HEK293 (cell line): ENCODE measurements around the gene PTGES2.

Source experiments
- CTCF ChIA-PET: fragments of 350-600 bp; formaldehyde crosslinking; extraction: SDS; loops from one replicate; lab custom pipeline; 2021; ENCODE audit warnings: antibody characterized with exemption; lab: Yijun Ruan, JAX
- POLR2A ChIA-PET: fragments of 300-600 bp; formaldehyde crosslinking; extraction: SDS; loops from one replicate; lab custom pipeline; 2020; ENCODE audit warnings: antibody characterized with exemption, inconsistent platforms; lab: Yijun Ruan, JAX
- H3K27ac ChIP-seq: fragments of 200-500 bp; sonication (Bioruptor generic); 2 replicates; pipeline ENCODE4 v1.5.1; 2014; ENCODE audit warnings: low read depth, low read length, control low read depth, inconsistent platforms; ENCODE audit errors: extremely low read depth
- H3K36me3 ChIP-seq, 2 experiments: fragments of 200-500 bp in 1 of 2; sonication (Bioruptor generic) in 1 of 2; 1 replicate in 1 of 2; 2 replicates in 1 of 2; pipeline ENCODE4 v1.5.1; 2014 to 2017; ENCODE audit warnings: inconsistent platforms in 2 of 2, low read length in 2 of 2; ENCODE audit not compliant: control insufficient read depth in 2 of 2, insufficient read depth in 1 of 2
- H3K4me1 ChIP-seq: fragments of 200-500 bp; sonication (Bioruptor generic); 2 replicates; pipeline ENCODE4 v1.5.1; 2014; ENCODE audit warnings: mild to moderate bottlenecking, low read length, inconsistent platforms; ENCODE audit not compliant: control insufficient read depth, insufficient read depth
- H3K4me3 ChIP-seq: 2 replicates; pipeline ENCODE4 v1.5.1; 2011; ENCODE audit warnings: low read depth, mild to moderate bottlenecking, control low read depth, low read length, moderate library complexity
- H3K9me3 ChIP-seq: fragments of 200-500 bp; sonication (Bioruptor generic); 2 replicates; pipeline ENCODE4 v1.5.1; 2014; ENCODE audit warnings: low read depth, low read length, inconsistent platforms; ENCODE audit not compliant: control insufficient read depth, insufficient read depth
- GLIS1 ChIP-seq: fragments of 450-650 bp; formaldehyde crosslinking; IDR thresholded peaks from 2 replicates; pipeline ENCODE4 v1.5.1; 2016; ENCODE audit warnings: missing biosample characterization, missing genetic modification characterization
- IKZF3 ChIP-seq: fragments of 450-650 bp; IDR thresholded peaks from 2 replicates; pipeline ENCODE4 v1.5.0; 2018; ENCODE audit warnings: missing biosample characterization, mild to moderate bottlenecking, missing genetic modification characterization, moderate library complexity
- INSM2 ChIP-seq: fragments of 450-650 bp; formaldehyde crosslinking; IDR thresholded peaks from 2 replicates; pipeline ENCODE4 v1.5.1; 2016; ENCODE audit warnings: missing biosample characterization, missing genetic modification characterization
- ZBTB44 ChIP-seq: fragments of 450-650 bp; IDR thresholded peaks from 2 replicates; pipeline ENCODE4 v1.5.1; 2018; ENCODE audit warnings: missing biosample characterization, mild to moderate bottlenecking, missing genetic modification characterization
- ZNF138 ChIP-seq: fragments of 450-650 bp; formaldehyde crosslinking; IDR thresholded peaks from 2 replicates; pipeline ENCODE4 v1.5.1; 2016; ENCODE audit warnings: missing biosample characterization, missing genetic modification characterization, borderline replicate concordance
- ZNF146 ChIP-seq: fragments of 450-650 bp; formaldehyde crosslinking; IDR thresholded peaks from 2 replicates; pipeline ENCODE4 v1.5.1; 2016; ENCODE audit warnings: missing biosample characterization, missing genetic modification characterization
- ZNF148 ChIP-seq: fragments of 450-650 bp; formaldehyde crosslinking; IDR thresholded peaks from 2 replicates; pipeline ENCODE4 v1.5.0; 2017; ENCODE audit warnings: missing biosample characterization, missing genetic modification characterization, borderline replicate concordance
- ZNF155 ChIP-seq: fragments of 450-650 bp; formaldehyde crosslinking; IDR thresholded peaks from 2 replicates; pipeline ENCODE4 v1.5.1; 2016; ENCODE audit warnings: missing biosample characterization, missing genetic modification characterization
- ZNF23 ChIP-seq: fragments of 450-650 bp; formaldehyde crosslinking; IDR thresholded peaks from 2 replicates; pipeline ENCODE4 v1.5.1; 2016; ENCODE audit warnings: missing biosample characterization, missing genetic modification characterization, borderline replicate concordance
- ZNF248 ChIP-seq: fragments of 450-650 bp; formaldehyde crosslinking; IDR thresholded peaks from 2 replicates; pipeline ENCODE4 v1.5.1; 2017; ENCODE audit warnings: missing biosample characterization, missing genetic modification characterization
- ZNF341 ChIP-seq: fragments of 450-650 bp; formaldehyde crosslinking; IDR thresholded peaks from 2 replicates; pipeline ENCODE4; 2016; ENCODE audit warnings: low read depth, missing biosample characterization, missing genetic modification characterization
- ZNF398 ChIP-seq: fragments of 450-650 bp; formaldehyde crosslinking; IDR thresholded peaks from 2 replicates; pipeline ENCODE4 v1.5.1; 2017; ENCODE audit warnings: missing biosample characterization, missing genetic modification characterization
- ZNF423 ChIP-seq: fragments of 450-650 bp; formaldehyde crosslinking; IDR thresholded peaks from 2 replicates; pipeline ENCODE4 v1.5.1; 2016; ENCODE audit warnings: missing biosample characterization, missing genetic modification characterization
- ZNF48 ChIP-seq: fragments of 450-650 bp; formaldehyde crosslinking; IDR thresholded peaks from 2 replicates; pipeline ENCODE4 v1.5.1; 2016; ENCODE audit warnings: missing biosample characterization, missing genetic modification characterization
- ZNF501 ChIP-seq: fragments of 450-650 bp; formaldehyde crosslinking; IDR thresholded peaks from 2 replicates; pipeline ENCODE4 v1.5.1; 2016; ENCODE audit warnings: missing biosample characterization, missing genetic modification characterization
- ZNF544 ChIP-seq: fragments of 450-650 bp; formaldehyde crosslinking; IDR thresholded peaks from 2 replicates; pipeline ENCODE4 v1.5.0; 2017; ENCODE audit warnings: missing biosample characterization, missing genetic modification characterization
- ZNF561 ChIP-seq: fragments of 450-650 bp; IDR thresholded peaks from 2 replicates; pipeline ENCODE4 v1.5.1; 2018; ENCODE audit warnings: missing biosample characterization, missing genetic modification characterization, borderline replicate concordance
- ZNF768 ChIP-seq: fragments of 450-650 bp; formaldehyde crosslinking; IDR thresholded peaks from 2 replicates; pipeline ENCODE4 v1.5.1; 2018; ENCODE audit warnings: missing biosample characterization, mild to moderate bottlenecking, missing genetic modification characterization
- ZSCAN30 ChIP-seq: fragments of 450-650 bp; IDR thresholded peaks from 2 replicates; pipeline ENCODE4 v1.5.1; 2018; ENCODE audit warnings: missing biosample characterization, mild to moderate bottlenecking, missing genetic modification characterization, moderate library complexity

Gene PTGES2

GRCh38 chr9:128101231-128101661 is 26.3 kb downstream of the PTGES2 start (continued):
- TF ChIP-seq ZNF423 (tag by site-specific recombination) (no peak), ZNF146 (tag by site-specific recombination) (no peak), ZNF248 (tag by site-specific recombination) (no peak)
- TF ChIP-seq, all 188 proteins: peak for 0

GRCh38 chr9:128100581-128100980 is 26.9 kb downstream of the PTGES2 start:
- TF ChIP-seq ZNF248 (tag by site-specific recombination), result no peak
- no peak for TF ChIP-seq ZNF544 (tag by site-specific recombination)
- no peak for TF ChIP-seq ZSCAN30 (tag by site-specific recombination)
- TF ChIP-seq ZNF768 (tag by site-specific recombination), result no peak
- TF ChIP-seq ZNF341 (tag by site-specific recombination), result no peak
- TF ChIP-seq ZNF23 (tag by site-specific recombination), result no peak
- TF ChIP-seq ZNF398, result no peak
- no peak for TF ChIP-seq IKZF3 (tag by site-specific recombination)
- no peak for TF ChIP-seq GLIS1 (tag by site-specific recombination)
- no peak for TF ChIP-seq ZNF155 (tag by site-specific recombination)
- TF ChIP-seq ZNF48 (tag by site-specific recombination), result no peak
- TF ChIP-seq ZNF501 (tag by site-specific recombination), result no peak
- no peak for TF ChIP-seq INSM2 (tag by site-specific recombination)
- no peak for TF ChIP-seq ZBTB44 (tag by site-specific recombination)
- no peak for TF ChIP-seq ZNF148 (tag by site-specific recombination)
- TF ChIP-seq ZNF561 (tag by site-specific recombination), result no peak
- TF ChIP-seq ZNF138, result no peak
- Histone ChIP-seq H3K27ac (no peak overlapping the region), H3K4me3 (no peak overlapping the region), H3K9me3 (no peaks in the 10 kb centered on the region), H3K4me1 (0 out of 2 replicates have a peak, but pooled peaks cover 4% of the 10 kb centered on the region), H3K36me3 (peaks cover 0 to 44% of the 10 kb centered on the region in 2 experiments; a peak in 2 of 3 replicates)
- ChIA-PET CTCF (interaction anchor here (1.9 to 5.0 kb wide), 4 partner anchors 15 to 157 kb away, joined by 7 to 42 read pairs (median 14); no protein-coding TSS in a partner anchor), POLR2A (interaction anchor here (0.8 to 2.6 kb wide), 2 partner anchors 28 to 33 kb away, joined by 3 to 8 read pairs; partner anchors contain the start of genes NAIF1 and SLC25A25)
